SIG-M5 (cell line): ENCODE data around the gene RNF11.

Experiments used
- DNase-seq: peaks from one replicate; lab custom pipeline; 2025; lab: John Stamatoyannopoulos, UW

Gene RNF11

DNA sequence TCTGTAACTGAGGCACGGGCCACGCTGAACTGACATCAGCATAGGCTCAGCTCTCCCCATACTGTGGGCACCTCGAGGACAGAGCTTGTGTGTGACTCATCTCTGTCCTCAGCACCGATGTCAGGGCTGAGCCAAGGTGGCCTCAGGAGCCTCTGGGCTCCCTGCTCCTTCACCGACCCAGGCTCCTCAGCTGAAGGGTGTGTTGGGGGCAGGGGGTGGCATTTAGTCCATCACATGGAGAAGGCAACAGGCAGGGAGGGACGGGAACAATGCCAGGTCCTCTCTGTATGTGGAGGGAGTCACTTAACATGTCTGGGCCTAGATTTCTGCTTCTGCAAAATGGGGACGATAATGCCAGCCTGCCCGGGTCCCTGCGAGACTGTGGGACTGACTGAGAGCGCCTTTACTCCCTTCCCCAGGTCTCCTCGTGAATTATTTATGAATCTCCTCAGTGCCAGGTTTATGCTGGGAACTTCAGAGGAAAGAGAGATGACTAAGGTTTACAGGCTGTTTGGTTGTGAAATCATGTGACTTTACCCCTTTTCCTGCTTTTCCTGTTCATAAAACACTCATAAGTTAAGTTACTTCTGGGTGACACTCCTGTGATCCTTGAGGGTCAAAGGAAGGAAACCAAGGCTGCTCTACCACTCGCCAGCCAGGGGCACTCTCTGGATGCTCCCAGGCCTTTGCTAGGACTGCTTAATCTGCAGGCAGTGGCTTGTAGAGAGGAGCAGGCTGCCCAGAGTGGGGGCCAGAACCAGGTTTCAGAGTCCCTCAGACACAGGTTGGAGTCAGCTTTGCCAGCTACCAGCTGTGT, 78.1 kb downstream of the RNF11 start:
- DNase-seq = no peak

GRCh38 chr1:51314974-51315373, 78.9 kb downstream of the RNF11 start:
- no peak for DNase-seq

DNA sequence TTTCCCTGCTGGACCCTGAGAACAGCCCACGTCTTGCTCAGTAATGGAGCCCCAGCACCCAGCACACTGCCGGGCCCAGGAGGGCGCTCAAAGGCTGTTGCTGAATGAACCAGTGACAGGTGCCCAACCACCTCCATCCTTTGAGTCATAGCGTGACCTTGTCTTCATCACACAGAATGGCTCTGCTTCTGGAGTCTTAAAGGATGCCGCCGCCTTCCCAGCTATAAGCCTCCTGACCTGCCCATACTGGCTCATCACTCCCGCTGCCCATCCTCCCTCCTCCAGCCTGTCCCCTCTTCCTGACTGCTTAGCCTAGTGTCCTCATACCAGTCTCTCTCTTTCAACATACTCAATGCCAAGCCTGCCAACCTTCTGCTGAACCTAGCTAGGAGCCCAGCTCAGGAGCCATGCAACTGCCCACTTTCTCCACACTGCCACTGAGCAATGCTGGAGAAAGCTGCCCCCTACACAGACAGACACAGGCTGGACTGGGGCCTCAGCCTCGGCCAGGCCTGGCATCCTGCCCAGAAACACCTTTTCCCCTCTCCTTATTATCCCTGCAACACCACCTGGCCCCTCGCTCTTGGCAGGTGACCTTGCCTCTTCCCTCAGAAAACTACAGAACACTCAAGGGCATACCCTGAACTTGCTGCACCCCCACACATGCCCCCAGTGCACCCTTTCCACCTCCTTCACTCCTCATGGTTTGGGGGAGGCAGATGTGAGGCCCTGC, 80.2 kb downstream of the RNF11 start:
- DNase-seq = no peak

- no peak for DNase-seq
Measured at GRCh38 chr1:51316846-51317120, 80.7 kb downstream of the RNF11 start.

- DNase-seq = no peak
Measured at GRCh38 chr1:51317798-51318197, 81.7 kb downstream of the RNF11 start.

DNA sequence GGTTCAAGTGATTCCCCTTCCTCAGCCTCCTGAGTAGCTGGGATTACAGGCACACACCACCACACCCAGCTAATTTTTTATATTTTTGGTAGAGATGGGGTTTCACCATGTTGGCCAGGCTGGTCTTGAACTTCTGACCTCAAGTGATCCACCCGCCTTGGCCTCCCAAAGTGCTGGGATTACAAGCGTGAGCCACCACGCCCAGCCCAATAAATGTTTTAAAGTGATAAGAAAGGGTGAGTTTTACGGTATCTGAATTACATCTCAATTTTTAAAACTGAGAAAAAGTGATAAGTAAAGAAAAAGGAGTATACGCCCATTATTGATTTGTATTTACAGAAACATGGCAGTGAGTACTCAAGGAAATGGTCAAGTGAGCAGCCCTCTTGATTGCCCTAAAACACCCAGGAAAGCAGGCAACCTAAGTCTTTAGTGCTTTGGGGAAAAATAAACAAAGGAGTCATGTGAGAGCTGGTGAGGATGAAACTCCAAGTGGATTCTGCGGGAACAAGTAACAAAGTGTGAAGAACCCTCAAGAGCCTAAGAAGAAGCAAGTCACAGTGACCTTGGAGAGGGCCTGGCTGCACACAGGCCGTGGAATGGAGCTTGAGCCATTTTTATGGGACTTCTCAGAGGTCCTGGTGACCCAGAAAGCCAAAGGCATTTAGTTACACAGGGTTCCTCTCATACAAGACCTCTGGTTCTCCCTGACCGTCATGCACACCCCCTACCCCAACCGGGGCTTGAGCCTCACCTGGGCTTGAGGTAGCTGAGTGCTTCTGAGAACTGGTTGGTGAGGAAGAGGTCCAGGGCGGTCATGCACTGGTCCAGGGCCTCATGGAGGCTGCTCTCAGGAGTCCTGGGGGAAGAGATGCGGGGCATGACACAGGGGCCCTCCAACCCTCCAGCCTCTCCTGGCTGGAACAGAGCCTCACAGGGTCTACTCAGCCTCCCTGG, 85.2 kb downstream of the RNF11 start:
- no peak for DNase-seq

DNA sequence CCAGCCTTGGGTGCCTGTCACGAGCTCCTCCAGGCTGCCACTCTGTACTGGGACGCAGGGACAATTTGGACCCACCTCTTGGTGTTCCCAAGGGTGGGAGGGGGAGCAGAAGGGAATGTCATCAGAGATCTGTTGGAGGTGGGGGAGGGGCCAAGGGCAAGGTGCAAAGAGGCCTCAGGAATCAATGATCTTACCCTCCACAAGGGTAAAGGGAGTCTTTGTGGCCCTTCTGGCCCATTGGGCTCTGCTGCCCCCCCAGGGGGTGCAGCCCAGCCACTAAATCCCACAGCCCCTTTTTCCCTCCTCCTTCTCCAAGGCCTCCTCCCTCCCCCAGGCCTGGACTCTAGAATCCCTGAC, 85.8 kb downstream of the RNF11 start:
- no peak for DNase-seq

GRCh38 chr1:51322417-51323101, 86.5 kb downstream of the RNF11 start:
- no peak for DNase-seq
